SIG-M5 treated with dmso at 0.1 percent for 504 hours (cell line): ENCODE data around the gene CNTFR.

Experiments
- DNase-seq: peaks from one replicate; lab custom pipeline; 2025; ENCODE audit not compliant: unreplicated experiment; lab: John Stamatoyannopoulos, UW

Gene CNTFR

GRCh38 chr9:34572628-34573027 lies 16.9 kb downstream of the CNTFR start:
- DNase-seq = no peak

- DNase-seq = no peak
Measured at GRCh38 chr9:34572092-34572491, 17.4 kb downstream of the CNTFR start.

GRCh38 chr9:34571481-34571810 lies 18.1 kb downstream of the CNTFR start:
- DNase-seq = no peak

- no peak for DNase-seq
Measured at GRCh38 chr9:34570809-34571480, 18.6 kb downstream of the CNTFR start.

GRCh38 chr9:34570376-34570775 lies 19.1 kb downstream of the CNTFR start:
- DNase-seq = no peak

GRCh38 chr9:34568774-34569173 lies 20.8 kb downstream of the CNTFR start:
- no peak for DNase-seq

- no peak for DNase-seq
Measured at GRCh38 chr9:34568133-34568532, 21.4 kb downstream of the CNTFR start.

- DNase-seq = no peak
Measured at GRCh38 chr9:34566972-34567371, 22.6 kb downstream of the CNTFR start.

GRCh38 chr9:34566322-34566721 lies 23.2 kb downstream of the CNTFR start:
- no peak for DNase-seq

- DNase-seq = no peak
Measured at GRCh38 chr9:34565856-34566255, 23.7 kb downstream of the CNTFR start.

- DNase-seq = no peak
Measured at GRCh38 chr9:34564617-34565016, 24.9 kb downstream of the CNTFR start.

- DNase-seq = no peak
Measured at GRCh38 chr9:34563262-34563661, 26.3 kb downstream of the CNTFR start.

GRCh38 chr9:34562135-34562745 lies 27.3 kb downstream of the CNTFR start:
- DNase-seq = no peak

- no peak for DNase-seq
Measured at GRCh38 chr9:34560599-34561214, 28.8 kb downstream of the CNTFR start.

GRCh38 chr9:34559624-34560455 lies 29.7 kb downstream of the CNTFR start:
- DNase-seq = peak; percentile 19

- no peak for DNase-seq
Measured at GRCh38 chr9:34558919-34559623, 30.5 kb downstream of the CNTFR start.

- DNase-seq = no peak
Measured at GRCh38 chr9:34558364-34558763, 31.2 kb downstream of the CNTFR start.

- DNase-seq = no peak
Measured at GRCh38 chr9:34557426-34558321, 31.9 kb downstream of the CNTFR start.

GRCh38 chr9:34556949-34557348 lies 32.6 kb downstream of the CNTFR start:
- no peak for DNase-seq

GRCh38 chr9:34555936-34556525 lies 33.5 kb downstream of the CNTFR start:
- no peak for DNase-seq
